T47D (cell line): Measurements from ENCODE around the gene MAP4K1.

Experiments
- DNase-seq, 2 experiments: peaks; one replicate each; pipeline versions ENCODE4 v3.0.0 to v3.0.0-alpha.2; 2011 to 2012; ENCODE audit warnings: low read depth in 1 of 2, low spot score in 1 of 2
- JUND ChIP-seq: IDR thresholded peaks from 2 replicates; pipeline ENCODE4 v1.6.1; 2012; ENCODE audit warnings: low read depth
- in situ Hi-C: cut with HindIII; loops from 2 replicates; pipeline ENCODE4 v1.10.0; 2016; ENCODE audit warnings: low sequenced_read_pairs, low pct_unique_long_range_greater_than_20kb

The MAP4K1 gene

DNA sequence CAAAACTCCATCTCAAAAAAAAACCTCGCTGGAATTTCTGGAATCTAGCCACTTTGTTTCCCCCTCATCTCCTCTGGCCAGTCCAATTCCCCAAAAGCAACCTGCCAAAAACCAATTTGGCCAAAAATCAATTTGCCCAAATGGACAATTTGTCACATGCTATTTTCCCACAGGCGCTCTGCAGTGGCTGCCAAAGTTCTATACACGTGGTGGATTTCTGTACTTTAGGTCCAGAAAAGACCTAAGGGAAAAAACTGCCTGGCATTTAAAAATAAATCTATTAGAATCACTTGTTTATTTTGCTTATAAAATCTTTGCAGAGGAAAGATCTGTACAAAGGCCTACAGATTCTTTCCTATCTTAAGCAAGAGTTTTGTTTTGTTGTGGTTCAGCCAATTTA lies 79.4 kb downstream of the MAP4K1 start:
- TF ChIP-seq JUND: no peak
- in situ Hi-C loops: no loop called here
- DNase-seq: no peak
